Suprapubic skin (tissue), 4 donors: ENCODE measurements around the gene CTAGE9.

Source experiments
- EP300 ChIP-seq: sonication (generic); formaldehyde crosslinking; IDR thresholded peaks from one replicate; pipeline ENCODE4 v1.6.1; 2017; ENCODE audit warnings: antibody characterized with exemption
- POLR2A ChIP-seq, 2 donors: fragments of 450-650 bp; IDR thresholded peaks; one replicate each; pipeline ENCODE4 v1.6.1; 2017; ENCODE audit warnings: antibody characterized with exemption in 2 of 2, mild to moderate bottlenecking in 2 of 2, moderate library complexity in 2 of 2
- POLR2AphosphoS5 ChIP-seq, 3 donors: sonication (generic); formaldehyde crosslinking; IDR thresholded peaks; one replicate each; pipeline ENCODE4 v1.6.1; 2017; ENCODE audit warnings: antibody characterized with exemption in 3 of 3
- TF ChIP-seq, protein P1 (sequence below), 2 donors: fragments of 200-600 bp in 1 of 2; fragments of 450-650 bp in 1 of 2; sonication (generic) in 1 of 2; IDR thresholded peaks; one replicate each; pipeline ENCODE4 v1.5.1; 2016 to 2019; ENCODE audit warnings: antibody characterized with exemption in 2 of 2, mild to moderate bottlenecking in 1 of 2, moderate library complexity in 1 of 2

DNA sequence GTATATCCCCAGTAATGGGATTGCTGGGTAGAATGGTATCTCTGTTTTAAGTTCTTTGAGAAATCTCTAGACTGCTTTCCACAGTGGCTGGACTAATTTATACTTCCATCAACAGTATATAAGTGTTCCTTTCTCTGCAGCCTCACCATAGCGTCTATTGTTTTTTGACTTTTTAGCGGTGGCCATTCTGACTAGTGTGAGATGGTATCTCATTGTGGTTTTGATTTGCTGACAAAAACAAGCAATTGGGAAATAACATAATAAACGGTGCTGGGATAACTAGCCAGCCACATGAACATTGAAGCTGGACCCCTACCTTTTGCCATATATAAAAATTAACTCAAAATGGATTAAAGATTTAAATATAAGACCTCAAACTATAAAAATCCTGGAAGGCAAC, 23.8 kb downstream of the CTAGE9 start:
- TF ChIP-seq, protein P1, sequence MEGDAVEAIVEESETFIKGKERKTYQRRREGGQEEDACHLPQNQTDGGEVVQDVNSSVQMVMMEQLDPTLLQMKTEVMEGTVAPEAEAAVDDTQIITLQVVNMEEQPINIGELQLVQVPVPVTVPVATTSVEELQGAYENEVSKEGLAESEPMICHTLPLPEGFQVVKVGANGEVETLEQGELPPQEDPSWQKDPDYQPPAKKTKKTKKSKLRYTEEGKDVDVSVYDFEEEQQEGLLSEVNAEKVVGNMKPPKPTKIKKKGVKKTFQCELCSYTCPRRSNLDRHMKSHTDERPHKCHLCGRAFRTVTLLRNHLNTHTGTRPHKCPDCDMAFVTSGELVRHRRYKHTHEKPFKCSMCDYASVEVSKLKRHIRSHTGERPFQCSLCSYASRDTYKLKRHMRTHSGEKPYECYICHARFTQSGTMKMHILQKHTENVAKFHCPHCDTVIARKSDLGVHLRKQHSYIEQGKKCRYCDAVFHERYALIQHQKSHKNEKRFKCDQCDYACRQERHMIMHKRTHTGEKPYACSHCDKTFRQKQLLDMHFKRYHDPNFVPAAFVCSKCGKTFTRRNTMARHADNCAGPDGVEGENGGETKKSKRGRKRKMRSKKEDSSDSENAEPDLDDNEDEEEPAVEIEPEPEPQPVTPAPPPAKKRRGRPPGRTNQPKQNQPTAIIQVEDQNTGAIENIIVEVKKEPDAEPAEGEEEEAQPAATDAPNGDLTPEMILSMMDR (IDR thresholded peaks at IDR 0.05): no peak
- no peak for TF ChIP-seq POLR2A (IDR thresholded peaks at IDR 0.05)
- TF ChIP-seq POLR2AphosphoS5 (IDR thresholded peaks at IDR 0.05): no peak
- TF ChIP-seq EP300: no peak
